Activated T-cell treated with anti-CD3 and anti-CD28 coated beads, Interleukin-2, amount 50 U/mL, for 48 hours (primary cell): ENCODE results near the gene PAX5.

Experiments
- DNase-seq, 2 experiments: peaks; one replicate each; pipeline ENCODE4 v3.0.0-alpha.2; 2020

The PAX5 gene

GRCh38 chr9:36956908-36957307, 77.2 kb downstream of the PAX5 start:
- DNase-seq, result no peak

GRCh38 chr9:36950389-36950788, 83.7 kb downstream of the PAX5 start:
- no peak for DNase-seq

GRCh38 chr9:36949466-36949865, 84.6 kb downstream of the PAX5 start:
- no peak for DNase-seq

GRCh38 chr9:36948051-36948450, 86.0 kb downstream of the PAX5 start:
- DNase-seq, result no peak

GRCh38 chr9:36946653-36947052, 87.4 kb downstream of the PAX5 start:
- no peak for DNase-seq

GRCh38 chr9:36945999-36946398, 88.1 kb downstream of the PAX5 start:
- no peak for DNase-seq

GRCh38 chr9:36942891-36943290, 91.2 kb downstream of the PAX5 start:
- DNase-seq, result peak in 1 of 2 experiments; percentile 2

GRCh38 chr9:36941441-36941840, 92.6 kb downstream of the PAX5 start:
- no peak for DNase-seq

GRCh38 chr9:36940881-36941280, 93.2 kb downstream of the PAX5 start:
- no peak for DNase-seq

GRCh38 chr9:36940500-36940853, 93.6 kb downstream of the PAX5 start:
- no peak for DNase-seq

GRCh38 chr9:36939655-36940499, 94.2 kb downstream of the PAX5 start:
- DNase-seq, result no peak

GRCh38 chr9:36939214-36939613, 94.9 kb downstream of the PAX5 start:
- DNase-seq, result no peak

GRCh38 chr9:36938617-36939016, 95.5 kb downstream of the PAX5 start:
- DNase-seq, result no peak

GRCh38 chr9:36937951-36938350, 96.1 kb downstream of the PAX5 start:
- DNase-seq, result no peak

GRCh38 chr9:36937346-36937745, 96.7 kb downstream of the PAX5 start:
- DNase-seq, result no peak

- DNase-seq, result no peak
Observed at GRCh38 chr9:36936498-36936831, 97.6 kb downstream of the PAX5 start.

GRCh38 chr9:36935768-36936497, 98.1 kb downstream of the PAX5 start:
- no peak for DNase-seq

- DNase-seq, result no peak
Observed at GRCh38 chr9:36935332-36935731, 98.7 kb downstream of the PAX5 start.

- no peak for DNase-seq
Observed at GRCh38 chr9:36934478-36935065, 99.5 kb downstream of the PAX5 start.

GRCh38 chr9:36933676-36934215, 100.3 kb downstream of the PAX5 start:
- no peak for DNase-seq

GRCh38 chr9:36932198-36932597, 101.9 kb downstream of the PAX5 start:
- DNase-seq, result no peak

- no peak for DNase-seq
Observed at GRCh38 chr9:36930941-36931340, 103.1 kb downstream of the PAX5 start.

GRCh38 chr9:36929350-36929675, 104.8 kb downstream of the PAX5 start:
- DNase-seq, result no peak
